ENCODE measurements around the gene SLC20A1.
"Not testable (repeated sequence)": the region's sequence is repeated elsewhere in the genome, so short reads cannot be mapped to it uniquely, and the experiment has no call there.

SLC20A1 gene

DNA sequence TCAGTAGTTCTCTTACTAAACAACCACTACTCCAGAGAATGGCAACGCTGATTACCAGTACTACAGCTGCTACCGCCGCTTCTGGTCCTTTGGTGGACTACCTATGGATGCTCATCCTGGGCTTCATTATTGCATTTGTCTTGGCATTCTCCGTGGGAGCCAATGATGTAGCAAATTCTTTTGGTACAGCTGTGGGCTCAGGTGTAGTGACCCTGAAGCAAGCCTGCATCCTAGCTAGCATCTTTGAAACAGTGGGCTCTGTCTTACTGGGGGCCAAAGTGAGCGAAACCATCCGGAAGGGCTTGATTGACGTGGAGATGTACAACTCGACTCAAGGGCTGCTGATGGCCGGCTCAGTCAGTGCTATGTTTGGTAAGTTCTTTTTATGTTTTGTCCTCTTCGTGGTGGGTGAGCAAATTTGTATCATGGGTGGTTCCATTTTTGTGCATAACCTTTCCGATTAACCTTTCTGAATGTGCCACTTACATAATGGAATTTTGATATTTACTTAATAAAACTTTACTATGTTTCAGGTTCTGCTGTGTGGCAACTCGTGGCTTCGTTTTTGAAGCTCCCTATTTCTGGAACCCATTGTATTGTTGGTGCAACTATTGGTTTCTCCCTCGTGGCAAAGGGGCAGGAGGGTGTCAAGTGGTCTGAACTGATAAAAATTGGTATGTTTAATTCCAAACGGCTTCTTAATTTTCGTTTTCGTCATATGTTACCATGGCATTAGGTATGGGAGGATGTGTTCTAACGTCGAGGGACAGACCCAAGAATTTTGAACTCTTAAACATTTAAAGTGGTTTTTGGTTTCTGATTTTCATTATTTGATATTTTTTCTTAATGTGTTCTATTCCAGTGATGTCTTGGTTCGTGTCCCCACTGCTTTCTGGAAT lies 1.3 kb downstream of the SLC20A1 start:
- no peak for DNase-seq (ENCODE audit: low read depth)

DNA sequence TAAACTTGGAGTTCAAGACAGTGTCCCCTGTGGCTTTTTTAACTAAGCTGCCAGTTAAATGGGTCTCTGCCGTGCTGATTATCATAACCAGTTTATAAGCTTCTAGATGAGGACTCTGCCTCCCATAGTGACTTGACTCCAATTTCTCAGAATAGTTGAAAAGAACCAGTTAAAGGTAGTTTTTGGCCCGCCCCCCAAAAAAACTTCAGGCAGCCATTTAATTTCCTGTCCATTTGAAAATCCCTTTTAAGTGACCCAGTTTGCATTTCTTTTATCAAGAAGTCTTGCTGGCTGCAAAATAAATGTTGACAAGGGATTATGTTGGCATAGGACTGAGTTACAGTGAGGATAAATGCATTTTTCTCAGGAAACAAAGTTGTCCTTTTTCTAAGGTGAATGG lies 2.3 kb downstream of the SLC20A1 start:
- no peak for DNase-seq (ENCODE audit: low read depth)

DNA sequence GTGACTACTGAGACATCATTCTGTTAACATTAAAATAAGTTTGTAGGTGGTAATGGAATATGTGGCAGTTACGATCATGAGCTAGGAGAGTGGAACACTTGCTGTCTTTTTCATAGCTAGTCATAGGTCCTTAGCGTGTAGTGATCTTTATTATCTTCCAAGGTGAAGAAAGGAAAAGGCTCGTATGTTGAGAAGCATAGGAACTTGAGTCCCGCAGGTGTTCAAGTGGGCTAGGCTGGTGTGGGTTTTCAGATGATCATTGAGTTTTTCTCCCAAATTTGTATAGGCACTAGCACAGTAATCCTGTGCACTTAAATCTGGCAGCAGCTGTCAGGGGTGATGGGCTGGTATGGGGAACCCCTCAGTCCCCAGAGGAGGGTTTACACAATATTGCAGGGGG lies 10.9 kb downstream of the SLC20A1 start:
- DNase-seq (ENCODE audit: low read depth), result no peak

DNA sequence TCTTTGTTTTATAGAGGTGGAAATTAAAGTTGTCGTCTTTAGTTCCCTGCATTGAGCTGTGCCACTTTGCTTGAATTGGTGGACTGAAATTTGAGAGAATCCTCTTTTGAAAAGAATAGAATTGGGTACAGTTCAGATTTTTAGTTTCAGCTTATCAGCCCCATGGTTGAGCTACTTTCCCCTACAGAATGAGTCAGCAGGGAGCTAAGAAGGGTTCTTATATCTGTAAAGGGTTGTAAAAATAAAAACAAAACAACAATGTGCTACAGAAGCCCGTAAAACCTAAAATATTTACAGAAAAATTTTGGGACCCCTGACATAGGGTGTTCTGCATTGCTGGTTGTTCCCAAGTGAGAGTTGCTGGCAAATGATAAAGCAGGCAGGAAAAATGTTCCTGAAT lies 12.6 kb downstream of the SLC20A1 start:
- DNase-seq (ENCODE audit: low read depth), result no peak

- no peak for DNase-seq (ENCODE audit: low read depth)
These were observed 13.3 kb downstream of the SLC20A1 start for GRCh38 chr2:112658839-112659667.

- no peak for DNase-seq (ENCODE audit: low read depth)
These were observed 14.4 kb downstream of the SLC20A1 start for GRCh38 chr2:112660138-112660537.

GRCh38 chr2:112661656-112662305 lies 16.0 kb downstream of the SLC20A1 start:
- DNase-seq (ENCODE audit: low read depth), result no peak

DNA sequence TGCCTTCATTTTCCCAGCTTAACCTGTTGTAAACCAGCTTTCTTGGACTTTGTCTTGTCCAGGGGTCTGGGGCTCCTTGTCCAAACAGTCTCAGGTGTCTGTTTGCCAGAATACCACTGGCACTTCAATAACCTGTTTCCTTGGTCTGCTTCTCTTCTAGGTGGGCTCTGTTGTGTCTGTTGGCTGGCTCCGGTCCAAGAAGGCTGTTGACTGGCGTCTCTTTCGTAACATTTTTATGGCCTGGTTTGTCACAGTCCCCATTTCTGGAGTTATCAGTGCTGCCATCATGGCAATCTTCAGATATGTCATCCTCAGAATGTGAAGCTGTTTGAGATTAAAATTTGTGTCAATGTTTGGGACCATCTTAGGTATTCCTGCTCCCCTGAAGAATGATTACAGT lies 17.0 kb downstream of the SLC20A1 start:
- DNase-seq (ENCODE audit: low read depth), result no peak

GRCh38 chr2:112664689-112665088 lies 18.9 kb downstream of the SLC20A1 start:
- no peak for DNase-seq (ENCODE audit: low read depth)

GRCh38 chr2:112665113-112665780 lies 19.5 kb downstream of the SLC20A1 start:
- no peak for DNase-seq (ENCODE audit: low read depth)

DNA sequence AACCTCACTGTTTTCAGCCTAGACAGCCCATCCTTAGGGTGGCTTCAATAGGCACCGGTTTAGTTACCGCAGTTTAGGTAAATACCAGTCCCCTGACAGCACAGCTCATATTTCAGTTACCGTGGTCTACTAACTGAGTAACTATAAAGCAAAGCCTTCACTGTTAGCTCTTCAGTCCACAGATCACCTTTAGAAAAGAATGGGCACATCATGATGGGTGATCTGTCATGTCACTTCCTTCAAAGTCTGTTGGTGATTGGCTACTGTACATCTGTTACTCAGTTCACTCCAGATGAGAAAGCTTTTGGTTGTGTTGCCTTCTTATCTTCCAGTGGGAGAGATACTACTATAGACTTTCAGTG lies 21.0 kb downstream of the SLC20A1 start:
- DNase-seq (ENCODE audit: low read depth), result no peak

GRCh38 chr2:112667540-112667939 lies 21.8 kb downstream of the SLC20A1 start:
- not testable (repeated sequence) for DNase-seq (ENCODE audit: low read depth)

DNA sequence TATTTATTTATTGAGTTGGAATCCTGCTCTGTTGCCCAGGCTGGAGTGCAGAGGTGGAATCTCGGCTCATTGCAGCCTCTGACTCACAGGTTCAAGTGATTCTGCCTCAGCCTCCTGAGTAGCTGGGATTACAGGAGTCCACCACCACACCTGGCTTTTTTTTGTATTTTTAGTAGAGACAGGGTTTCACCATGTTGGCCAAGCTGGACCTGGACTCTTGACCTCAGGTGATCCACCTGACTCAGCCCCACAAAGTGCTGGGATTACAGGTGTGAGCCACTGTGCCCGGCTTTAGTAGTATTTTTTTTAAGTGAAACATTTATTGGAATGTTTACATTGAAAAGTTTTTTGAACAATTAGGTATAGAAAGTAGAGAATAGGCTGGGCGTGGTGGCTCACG lies 23.9 kb downstream of the SLC20A1 start:
- DNase-seq (ENCODE audit: low read depth), result no peak

DNA sequence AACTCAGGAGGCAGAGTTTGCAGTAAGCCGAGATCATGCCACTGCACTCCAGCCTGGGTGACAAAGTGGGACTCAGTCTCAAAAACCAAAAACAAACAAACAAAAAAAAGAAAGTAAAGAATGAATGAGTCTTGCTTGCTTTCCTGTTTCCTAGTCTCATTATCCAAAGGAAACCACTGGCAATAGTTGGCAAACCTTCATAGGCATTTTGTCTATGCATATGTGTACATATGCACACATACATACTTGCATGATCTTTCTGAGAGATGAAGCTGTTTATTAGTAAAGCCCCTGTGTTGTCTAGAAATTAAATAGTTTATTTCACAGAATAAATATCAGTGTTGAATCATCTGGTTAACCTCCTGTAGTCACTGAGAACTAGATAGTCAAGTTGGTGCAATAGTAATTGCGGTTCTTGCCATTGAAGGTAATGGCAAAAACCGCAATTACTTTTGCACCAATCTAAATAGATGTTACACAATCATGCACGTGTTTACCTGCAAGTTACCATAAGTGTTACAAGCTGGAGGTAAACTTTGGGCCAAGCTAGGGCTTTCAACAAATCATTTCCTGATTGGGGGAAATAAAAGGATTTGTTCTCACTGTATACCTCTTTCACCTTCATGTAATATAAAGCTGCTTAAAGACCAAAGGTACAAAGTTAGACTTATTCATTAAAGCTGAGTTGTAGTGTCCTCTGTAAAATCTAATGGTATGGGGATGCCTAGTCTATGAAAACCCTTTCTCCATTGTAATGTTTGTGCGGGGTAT lies 24.7 kb downstream of the SLC20A1 start:
- DNase-seq (ENCODE audit: low read depth), result no peak

- DNase-seq (ENCODE audit: low read depth), result no peak
These were observed 26.1 kb downstream of the SLC20A1 start for GRCh38 chr2:112671801-112672200.

DNA sequence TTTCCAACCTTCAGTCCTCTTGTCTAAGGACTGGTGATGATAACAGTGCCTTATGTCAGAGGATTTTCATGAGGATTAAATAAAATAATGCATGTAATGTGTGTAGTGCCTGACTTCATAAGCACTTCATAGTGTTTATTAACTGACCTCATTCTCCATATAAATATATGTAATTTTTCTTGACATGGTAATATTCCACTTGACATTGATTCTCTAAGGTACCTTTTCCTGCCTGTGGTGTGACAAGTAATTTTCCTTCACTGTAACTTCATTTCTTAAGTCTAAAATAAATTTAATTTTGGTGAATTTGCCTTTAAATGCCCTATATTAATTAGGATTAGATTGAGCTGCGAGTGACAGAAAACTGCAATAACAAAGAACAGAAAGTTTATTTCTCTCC lies 27.3 kb downstream of the SLC20A1 start:
- DNase-seq (ENCODE audit: low read depth), result no peak

- no peak for DNase-seq (ENCODE audit: low read depth)
These were observed 28.5 kb downstream of the SLC20A1 start for GRCh38 chr2:112674229-112674628.

- DNase-seq (ENCODE audit: low read depth), result no peak
These were observed 33.7 kb downstream of the SLC20A1 start for GRCh38 chr2:112679484-112679883.

GRCh38 chr2:112680666-112681101 lies 34.9 kb downstream of the SLC20A1 start:
- no peak for DNase-seq (ENCODE audit: low read depth)

GRCh38 chr2:112682101-112682500 lies 36.4 kb downstream of the SLC20A1 start:
- DNase-seq (ENCODE audit: low read depth), result no peak
